Spinal cord (tissue), 10 donors: ENCODE measurements around the gene KNSTRN. TPM values are rescaled to one million over a fixed set of nuclear protein-coding genes. Genes with fewer than 3 reads are reported as not detected.

Experiments used
- DNase-seq, 6 donors: peaks; one replicate each; pipeline versions ENCODE4 v3.0.0 to v3.0.0-alpha.2; 2013 to 2015; ENCODE audit warnings: low spot score in 6 of 6, low read depth in 4 of 6
- H3K27ac ChIP-seq: one replicate; pipeline ENCODE4 v1.5.1; 2013; ENCODE audit warnings: low read depth, low read length, control low read depth
- H3K27me3 ChIP-seq: one replicate; pipeline ENCODE4 v1.6.1; 2013; ENCODE audit warnings: low read length; ENCODE audit not compliant: control insufficient read depth, insufficient read depth
- H3K36me3 ChIP-seq: one replicate; pipeline ENCODE4 v1.6.1; 2013; ENCODE audit warnings: low read length; ENCODE audit not compliant: control insufficient read depth, insufficient read depth
- H3K4me1 ChIP-seq: one replicate; pipeline ENCODE4 v1.6.1; 2013; ENCODE audit warnings: low read length; ENCODE audit not compliant: control insufficient read depth, insufficient read depth
- H3K4me3 ChIP-seq: one replicate; pipeline ENCODE4 v1.5.1; 2013; ENCODE audit warnings: low read depth, low read length, control low read depth
- H3K9me3 ChIP-seq: one replicate; pipeline ENCODE4 v1.6.1; 2013; ENCODE audit warnings: low read length; ENCODE audit not compliant: control insufficient read depth, insufficient read depth
- WGBS: methylation state at CpG from one replicate; pipeline ENCODE4 v1.1.5; 2013; ENCODE audit warnings: missing lambda C conversion rate; ENCODE audit not compliant: insufficient coverage; 5-methylcytosine and 5-hydroxymethylcytosine counted together
- polyA plus RNA-seq, 2 donors: library from polyadenylated mRNA; unstranded; fragments of 120-200 nt; gene quantifications; one replicate each; pipeline ENCODE4 v1.2.1, GENCODE V29; 2013; ENCODE audit not compliant: insufficient read length in 2 of 2
- total RNA-seq, 2 donors: library from RNA; depleted of rRNA in 1 of 2; stranded (reverse); fragments of 120-200 nt in 1 of 2; fragments of >200 nt in 1 of 2; gene quantifications; one replicate each; pipeline versions ENCODE4 v1.2.3 to v1.2.4, GENCODE V29; 2013 to 2014
- donor health status: healthy.

The KNSTRN gene
- total and polyA plus RNA-seq, 4 donors: 30.1 to 36.2 (median 32.4) TPM

GRCh38 chr15:40354408-40355171 is 27.9 kb upstream of the KNSTRN start:
- Histone ChIP-seq H3K4me1 (peaks cover 38% of the 10 kb centered on the region), H3K27me3 (no peaks in the 10 kb centered on the region), H3K27ac (no peak overlapping the region), H3K36me3 (no peaks in the 10 kb centered on the region), H3K9me3 (no peaks in the 10 kb centered on the region), H3K4me3 (no peak overlapping the region)
- 16% methylated on average over 5 of the region's 9 CpGs for WGBS
- peak in 2 of 6 donors; percentile 92 to 96 for DNase-seq

DNA sequence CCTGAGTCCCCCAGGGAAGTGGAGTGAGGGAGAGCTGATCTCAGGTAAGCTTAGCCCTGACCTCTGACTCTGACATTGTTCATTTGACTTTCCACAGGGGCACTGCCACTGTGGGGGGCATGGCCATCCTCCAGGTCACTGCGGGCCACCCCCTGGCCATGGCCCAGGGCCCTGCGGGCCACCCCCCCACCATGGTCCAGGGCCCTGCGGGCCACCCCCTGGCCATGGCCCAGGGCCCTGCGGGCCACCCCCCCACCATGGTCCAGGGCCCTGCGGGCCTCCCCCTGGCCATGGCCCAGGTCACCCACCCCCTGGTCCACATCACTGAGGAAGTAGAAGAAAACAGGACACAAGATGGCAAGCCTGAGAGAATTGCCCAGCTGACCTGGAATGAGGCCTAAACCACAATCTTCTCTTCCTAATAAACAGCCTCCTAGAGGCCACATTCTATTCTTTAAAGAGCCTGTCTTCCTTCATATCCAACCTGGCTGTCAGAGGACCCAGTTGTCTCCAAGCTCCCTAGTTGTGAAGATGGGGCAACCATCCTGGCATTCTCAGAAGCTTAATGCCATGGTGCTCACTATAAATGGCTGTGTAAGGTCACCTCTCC is 26.4 kb upstream of the KNSTRN start:
- Histone ChIP-seq H3K27me3 (no peaks in the 10 kb centered on the region), H3K9me3 (no peaks in the 10 kb centered on the region), H3K4me1 (peaks cover 41% of the 10 kb centered on the region), H3K27ac (no peak overlapping the region), H3K36me3 (peaks cover 3% of the 10 kb centered on the region), H3K4me3 (no peak overlapping the region)
- WGBS: 100% methylated on average over 1 of the region's 5 CpGs
- DNase-seq: no peak

DNA sequence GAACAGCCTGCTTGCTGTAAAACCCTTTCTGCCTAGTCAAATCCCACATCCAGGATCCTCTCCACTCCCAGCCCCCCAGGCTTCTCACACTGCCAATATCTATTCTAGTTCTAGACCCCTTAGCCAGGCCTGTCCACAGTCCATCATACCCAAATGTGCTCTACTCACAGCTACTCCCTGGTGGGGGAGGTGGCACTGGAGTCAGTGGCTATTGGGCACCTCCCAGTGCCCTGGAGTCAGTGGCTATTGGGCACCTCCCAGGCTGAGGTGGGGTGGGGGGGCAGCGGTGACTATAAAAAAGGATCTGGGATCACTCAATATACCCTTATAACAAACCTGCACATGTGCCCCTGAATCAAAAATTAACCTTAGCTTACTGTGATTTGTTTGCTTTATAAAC is 25.3 kb upstream of the KNSTRN start:
- WGBS: no CpG with 5 or more reads among the region's 1 CpG

DNA sequence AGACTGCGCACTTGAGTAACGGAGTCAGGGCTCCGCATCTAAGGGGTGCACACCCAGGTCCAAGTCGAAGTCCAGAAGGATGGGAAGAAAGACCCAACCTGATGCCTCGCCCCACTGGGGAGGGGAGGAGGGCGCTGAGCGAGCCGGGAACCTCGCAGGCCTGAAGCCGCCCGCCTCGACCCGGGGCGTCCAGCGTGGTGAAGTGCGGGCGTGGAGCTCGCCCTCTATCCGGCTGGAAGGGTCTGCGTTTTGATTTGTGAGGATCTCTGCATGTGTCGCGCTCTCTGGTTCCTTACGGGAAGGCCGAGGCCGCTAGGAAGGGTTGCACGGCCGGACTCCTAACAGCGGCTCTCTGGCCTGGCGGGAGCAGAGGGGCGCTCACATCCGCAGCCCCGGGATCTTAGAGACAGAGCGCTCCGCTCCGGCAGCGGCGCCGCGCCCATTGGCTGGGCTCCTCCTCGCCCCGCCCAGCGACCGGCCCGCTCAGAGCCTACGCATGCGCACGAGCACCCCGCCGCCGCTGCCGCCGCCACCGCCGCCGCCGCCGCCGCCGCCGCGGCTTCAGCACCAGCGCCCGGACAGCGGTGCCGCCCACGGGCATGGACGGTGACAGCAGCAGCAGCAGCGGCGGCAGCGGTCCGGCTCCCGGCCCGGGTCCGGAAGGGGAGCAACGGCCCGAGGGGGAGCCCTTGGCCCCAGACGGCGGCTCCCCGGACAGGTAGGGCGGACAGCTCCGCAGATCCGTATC is 24.6 kb upstream of the KNSTRN start, which contains the start of gene DISP2:
Gene DISP2 (plus strand): TSS at position 497 of the 748 bp plus-strand sequence. CDS start 103 bp downstream, at position 600.
- Histone ChIP-seq H3K27ac (peak within 1 kb of the TSS; percentile 55), H3K27me3 (no peaks in the 10 kb centered on the region), H3K36me3 (peaks cover 8% of the 10 kb centered on the region), H3K4me3 (peak within 1 kb of the TSS; percentile 60), H3K9me3 (no peaks in the 10 kb centered on the region), H3K4me1 (peaks cover 41% of the 10 kb centered on the region)
- DNase-seq: peak in 5 of 6 donors; percentile 74 to 97 (median 82)
- under 1% methylated on average over 80 of the region's 82 CpGs for WGBS

More for the DNA sequence above, 25.3 kb upstream of the KNSTRN start:
- Histone ChIP-seq H3K9me3 (no peaks in the 10 kb centered on the region), H3K27me3 (no peaks in the 10 kb centered on the region), H3K4me1 (peaks cover 41% of the 10 kb centered on the region), H3K4me3 (no peak overlapping the region), H3K27ac (no peak overlapping the region), H3K36me3 (peaks cover 8% of the 10 kb centered on the region)
- no peak for DNase-seq

DNA sequence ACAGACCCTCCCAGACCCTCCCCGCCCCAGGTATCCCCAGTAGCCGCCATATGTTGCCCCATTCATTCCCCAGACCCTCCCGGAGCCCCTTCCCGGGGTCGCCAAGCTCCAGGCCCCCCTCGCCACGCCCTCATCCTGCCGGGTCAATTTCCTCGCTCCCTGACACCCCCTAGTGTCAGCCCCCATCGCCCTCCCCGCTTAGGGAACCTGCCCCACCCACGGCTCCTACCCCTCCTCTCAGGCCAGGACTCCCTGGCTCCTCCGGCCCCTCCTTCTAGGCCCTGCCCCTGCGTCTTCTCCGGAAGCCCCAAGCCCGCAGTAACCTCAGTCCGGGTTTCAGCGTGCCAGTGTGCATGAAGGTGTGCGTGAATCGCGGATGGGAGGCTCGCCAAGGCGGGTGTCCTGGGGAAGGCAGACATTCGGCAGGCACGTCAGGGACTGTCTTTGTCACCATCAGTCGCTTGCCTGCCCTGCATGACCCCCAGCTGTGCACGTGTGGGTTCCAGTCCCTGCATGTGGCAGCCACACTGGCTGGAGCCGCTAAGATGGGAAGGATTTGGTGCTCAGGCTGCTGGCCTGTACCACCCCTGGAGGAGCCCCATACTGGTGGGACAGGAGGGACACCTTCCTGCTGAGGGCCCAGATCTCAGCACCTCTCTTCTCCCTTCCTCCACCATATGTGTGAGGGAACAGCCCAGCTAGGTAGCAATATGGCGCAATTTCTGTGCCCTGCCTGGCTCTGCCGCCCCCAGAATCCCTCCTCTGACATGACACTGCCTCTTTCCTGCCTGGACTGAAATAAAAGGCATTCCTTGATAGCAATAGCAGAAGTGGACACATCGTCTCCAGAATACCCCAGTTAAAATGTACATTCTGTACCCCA is 23.8 kb upstream of the KNSTRN start:
- Histone ChIP-seq H3K4me1 (peaks cover 37% of the 10 kb centered on the region), H3K36me3 (peaks cover 12% of the 10 kb centered on the region), H3K27me3 (no peaks in the 10 kb centered on the region), H3K27ac (no peak overlapping the region), H3K4me3 (peak overlapping the region; percentile 48), H3K9me3 (no peaks in the 10 kb centered on the region)
- 6% methylated on average over 29 of the region's 31 CpGs for WGBS
- DNase-seq: peak in 2 of 6 donors; percentile 62 to 76

- 87% methylated on average over 3 of the region's 4 CpGs for WGBS
- no peaks in the 10 kb centered on the region for H3K27me3 ChIP-seq
- peaks cover 25% of the 10 kb centered on the region for H3K36me3 ChIP-seq
- no peak for DNase-seq
- no peak overlapping the region for H3K27ac ChIP-seq
- H3K9me3 ChIP-seq: no peaks in the 10 kb centered on the region
- H3K4me3 ChIP-seq: no peak overlapping the region
- H3K4me1 ChIP-seq: peaks cover 24% of the 10 kb centered on the region
These were observed 22.5 kb upstream of the KNSTRN start for GRCh38 chr15:40360015-40360414.

GRCh38 chr15:40361640-40362039 is 20.9 kb upstream of the KNSTRN start:
- Histone ChIP-seq H3K4me3 (no peak overlapping the region), H3K4me1 (peaks cover 33% of the 10 kb centered on the region), H3K9me3 (no peaks in the 10 kb centered on the region), H3K36me3 (peaks cover 35% of the 10 kb centered on the region), H3K27ac (no peak overlapping the region), H3K27me3 (no peaks in the 10 kb centered on the region)
- WGBS: 79% methylated on average over 2 of the region's 2 CpGs
- DNase-seq: no peak

DNA sequence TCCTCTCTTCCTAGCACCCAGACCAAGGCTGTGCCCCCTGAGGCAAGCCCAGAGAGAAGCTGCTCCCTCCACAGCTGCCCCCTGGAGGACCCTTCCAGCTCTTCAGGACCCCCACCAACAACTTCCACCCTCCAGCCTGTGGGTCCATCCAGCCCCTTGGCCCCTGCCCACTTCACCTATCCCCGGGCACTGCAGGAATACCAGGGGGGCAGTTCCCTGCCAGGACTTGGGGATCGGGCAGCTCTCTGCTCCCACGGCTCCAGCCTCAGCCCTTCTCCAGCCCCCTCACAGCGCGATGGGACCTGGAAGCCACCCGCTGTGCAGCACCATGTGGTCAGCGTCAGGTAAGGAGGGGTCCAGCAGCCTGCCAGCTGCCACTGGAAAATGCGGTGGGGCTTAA is 18.9 kb upstream of the KNSTRN start:
- Histone ChIP-seq H3K4me1 (peaks cover 38% of the 10 kb centered on the region), H3K27ac (no peak overlapping the region), H3K9me3 (no peaks in the 10 kb centered on the region), H3K4me3 (no peak overlapping the region), H3K27me3 (no peaks in the 10 kb centered on the region), H3K36me3 (peaks cover 51% of the 10 kb centered on the region)
- DNase-seq: no peak
- WGBS: 77% methylated on average over 8 of the region's 8 CpGs

DNA sequence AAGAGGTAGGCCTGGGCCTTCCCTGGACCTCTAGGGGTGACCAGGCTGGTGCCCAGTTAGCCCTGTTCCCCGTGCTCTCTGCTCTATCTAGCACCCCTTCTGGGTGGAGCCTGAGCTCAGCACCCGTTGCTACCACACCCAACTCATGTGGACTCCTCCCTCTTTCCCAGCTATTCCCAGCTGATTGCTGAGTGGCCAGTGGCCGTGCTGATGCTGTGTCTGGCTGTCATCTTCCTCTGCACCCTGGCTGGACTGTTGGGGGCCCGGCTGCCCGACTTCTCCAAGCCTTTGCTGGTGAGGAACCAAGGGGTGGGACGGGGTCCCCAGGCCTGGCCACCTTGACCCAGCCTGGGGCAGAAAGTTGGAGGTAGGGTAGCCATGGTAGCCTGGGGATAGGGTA is 18.3 kb upstream of the KNSTRN start:
- Histone ChIP-seq H3K27me3 (no peaks in the 10 kb centered on the region), H3K4me1 (peaks cover 39% of the 10 kb centered on the region), H3K4me3 (no peak overlapping the region), H3K27ac (no peak overlapping the region), H3K36me3 (peaks cover 57% of the 10 kb centered on the region), H3K9me3 (no peaks in the 10 kb centered on the region)
- WGBS: 78% methylated on average over 6 of the region's 6 CpGs
- no peak for DNase-seq
